HG02759 (cell line): ENCODE data around the gene ACVR1.
"Not testable (repeated sequence)": the region's sequence is repeated elsewhere in the genome, so short reads cannot be mapped to it uniquely, and the experiment has no call there.

Source experiments
- ATAC-seq: cut with Tn5 transposase; IDR thresholded peaks from one replicate; pipeline ENCODE4 v1.9.1; 2021; ENCODE audit warnings: mild to moderate bottlenecking, moderate library complexity; ENCODE audit not compliant: unreplicated experiment

ACVR1 gene

GRCh38 chr2:157769856-157770255 is 106.3 kb downstream of the ACVR1 start:
- no peak for ATAC-seq

GRCh38 chr2:157764386-157764785 is 111.7 kb downstream of the ACVR1 start:
- ATAC-seq = no peak

- no peak for ATAC-seq
These were observed 114.6 kb downstream of the ACVR1 start for GRCh38 chr2:157761520-157761919.

- ATAC-seq = no peak
These were observed 115.2 kb downstream of the ACVR1 start for GRCh38 chr2:157760949-157761348.

DNA sequence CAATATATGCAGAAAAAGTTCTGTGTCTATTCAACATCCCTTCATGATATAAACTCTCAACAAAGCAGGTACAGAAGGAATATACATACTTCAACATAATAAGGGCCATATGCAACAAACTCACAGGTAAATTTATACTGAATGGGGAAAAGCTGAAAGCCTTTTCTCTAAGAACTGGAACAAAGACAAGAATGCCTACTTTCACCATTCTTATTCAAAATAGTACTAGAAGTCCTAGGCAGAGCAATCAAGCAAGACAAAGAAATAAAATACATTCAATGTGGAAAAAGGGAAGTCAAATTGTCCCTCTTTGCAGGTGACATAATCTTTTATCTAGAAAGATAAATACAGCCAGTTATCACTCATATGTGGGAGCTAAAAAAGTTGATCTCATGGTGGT is 116.3 kb downstream of the ACVR1 start:
- no peak for ATAC-seq

DNA sequence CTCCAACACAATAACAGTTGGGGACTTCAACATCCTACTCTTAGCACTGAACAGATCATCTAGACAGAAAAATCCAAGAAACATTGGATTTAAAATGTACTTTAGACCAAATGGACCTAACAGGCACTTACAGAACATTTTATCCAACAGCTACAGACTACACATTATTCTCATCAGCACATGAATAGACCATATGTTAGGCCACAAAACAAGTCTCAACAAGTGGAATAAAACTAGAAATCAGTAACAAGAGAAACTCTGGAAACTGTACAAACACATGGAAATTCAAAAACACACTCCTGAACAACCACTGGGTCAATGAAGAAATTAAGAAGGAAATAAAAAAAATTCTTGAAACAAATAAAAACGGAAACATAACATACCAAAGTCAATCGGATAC is 117.5 kb downstream of the ACVR1 start:
- no peak for ATAC-seq

DNA sequence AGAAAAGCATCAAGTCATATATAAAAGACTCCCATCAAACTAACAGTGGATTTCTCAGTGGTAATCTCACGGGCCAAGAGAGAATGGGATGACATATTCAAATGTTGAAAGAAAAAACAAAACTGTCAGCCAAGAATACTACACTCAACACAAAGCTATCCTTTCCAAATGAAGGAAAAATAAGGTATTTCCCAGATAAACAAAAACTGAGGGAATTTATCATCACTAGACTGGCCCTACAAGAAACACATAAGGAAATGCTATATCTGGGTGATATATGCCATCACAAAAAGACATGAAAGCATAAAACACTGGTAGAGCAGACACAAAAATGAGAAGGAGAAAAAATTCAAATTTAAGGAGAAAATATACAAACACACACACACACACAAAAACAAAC is 118.6 kb downstream of the ACVR1 start:
- no peak for ATAC-seq

DNA sequence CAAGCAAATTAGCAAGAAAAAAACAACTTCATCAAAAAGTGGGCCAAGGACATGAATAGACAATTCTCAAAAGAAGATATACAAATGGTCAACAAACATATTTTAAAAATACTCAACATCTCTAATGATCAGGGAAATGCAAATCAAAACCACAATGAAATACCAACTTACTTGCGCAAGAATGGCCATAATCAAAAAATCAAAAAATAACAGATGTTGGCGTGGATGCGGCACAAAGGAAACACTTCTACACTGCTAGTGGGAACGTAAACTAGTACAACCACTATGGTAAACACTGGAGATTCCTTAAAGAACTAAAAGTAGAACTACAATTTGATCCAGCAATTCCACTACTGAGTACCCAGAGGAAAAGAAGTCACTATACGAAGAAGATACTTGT is 119.7 kb downstream of the ACVR1 start:
- ATAC-seq = not testable (repeated sequence)

GRCh38 chr2:157751462-157752058 is 124.6 kb downstream of the ACVR1 start:
- ATAC-seq = peak; percentile 77

DNA sequence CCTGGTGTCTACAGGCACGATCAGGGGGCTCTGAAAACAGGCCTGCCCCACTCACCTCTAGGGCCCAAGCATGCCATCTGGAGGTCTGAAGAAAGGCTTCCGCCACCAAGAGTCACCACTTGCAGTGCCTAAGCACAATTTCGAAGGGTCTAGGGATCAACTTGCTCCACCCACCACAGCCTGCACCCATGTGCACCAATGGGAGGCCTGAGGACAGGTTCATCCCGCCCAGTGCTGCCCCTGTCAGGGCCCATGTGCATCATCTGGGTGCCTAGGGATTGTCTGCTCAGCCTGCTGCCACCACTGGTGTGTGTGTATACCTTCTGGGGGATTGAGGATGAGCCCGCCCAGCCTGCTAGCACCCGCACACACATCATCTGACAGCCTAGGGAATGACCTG is 126.4 kb downstream of the ACVR1 start:
- no peak for ATAC-seq

- ATAC-seq = no peak
These were observed 127.6 kb downstream of the ACVR1 start for GRCh38 chr2:157748371-157749142.

- peak; percentile 39 for ATAC-seq
These were observed 128.3 kb downstream of the ACVR1 start for GRCh38 chr2:157747695-157748370.

DNA sequence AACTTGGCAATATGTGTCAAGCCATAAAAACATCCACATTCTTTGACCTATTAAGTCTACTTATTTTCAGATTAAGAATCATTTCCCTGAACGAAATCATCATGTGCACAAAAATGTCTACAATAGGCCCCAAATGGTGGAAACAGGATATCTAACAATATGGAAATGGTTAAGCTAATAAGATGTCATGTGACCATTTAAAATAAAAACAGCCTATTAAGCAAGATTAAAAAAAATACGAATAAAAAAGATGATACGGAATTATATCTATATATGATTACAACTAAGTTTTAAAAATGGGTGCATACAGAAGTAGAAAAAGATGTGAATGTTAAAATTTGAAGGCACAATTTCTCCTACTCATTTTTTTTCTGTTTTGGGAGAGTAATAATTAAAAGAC is 128.8 kb downstream of the ACVR1 start:
- no peak for ATAC-seq

GRCh38 chr2:157746234-157746950 is 129.7 kb downstream of the ACVR1 start:
- ATAC-seq = no peak

- no peak for ATAC-seq
These were observed 131.5 kb downstream of the ACVR1 start for GRCh38 chr2:157744571-157745076.

DNA sequence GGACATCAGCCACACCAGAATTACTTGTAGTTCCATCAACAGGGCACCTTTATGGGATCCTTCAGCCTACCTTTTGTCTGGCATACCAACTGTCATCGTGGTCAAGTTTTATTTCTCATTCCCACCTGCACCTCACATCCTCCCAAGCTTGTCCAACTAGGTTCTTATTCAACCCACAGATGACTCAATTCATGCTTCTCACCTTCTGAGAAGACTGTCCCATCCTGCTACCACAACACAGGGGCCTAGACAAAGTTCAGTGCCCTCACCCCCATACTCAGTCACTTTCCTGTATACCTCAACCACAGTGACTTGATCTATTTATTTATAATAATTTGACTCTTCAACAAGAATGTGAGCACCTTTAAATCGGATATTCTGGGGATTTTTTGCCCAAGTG is 133.1 kb downstream of the ACVR1 start:
- peak; percentile 75 for ATAC-seq

GRCh38 chr2:157741819-157742484 is 134.2 kb downstream of the ACVR1 start:
- no peak for ATAC-seq

- ATAC-seq = no peak
These were observed 138.5 kb downstream of the ACVR1 start for GRCh38 chr2:157737656-157738055.

- ATAC-seq = peak; percentile 53
These were observed 140.6 kb downstream of the ACVR1 start for GRCh38 chr2:157735532-157735931.

GRCh38 chr2:157733263-157733662 is 142.9 kb downstream of the ACVR1 start:
- ATAC-seq = no peak

- no peak for ATAC-seq
These were observed 143.5 kb downstream of the ACVR1 start for GRCh38 chr2:157732596-157732995.
